Stimulated activated CD4-positive, alpha-beta T cell treated with anti-CD3 and anti-CD28 coated beads, TNF-alpha, amount 100 ng/mL, for 4 hours (primary cell): ENCODE measurements around the gene ARHGAP45.
"Not testable (repeated sequence)": the region's sequence is repeated elsewhere in the genome, so short reads cannot be mapped to it uniquely, and the experiment has no call there.

Experiments
- DNase-seq, 3 experiments: peaks; one replicate each; pipeline ENCODE4 v3.0.0-alpha.2; 2020; ENCODE audit warnings: low read depth in 3 of 3

The ARHGAP45 gene

DNA sequence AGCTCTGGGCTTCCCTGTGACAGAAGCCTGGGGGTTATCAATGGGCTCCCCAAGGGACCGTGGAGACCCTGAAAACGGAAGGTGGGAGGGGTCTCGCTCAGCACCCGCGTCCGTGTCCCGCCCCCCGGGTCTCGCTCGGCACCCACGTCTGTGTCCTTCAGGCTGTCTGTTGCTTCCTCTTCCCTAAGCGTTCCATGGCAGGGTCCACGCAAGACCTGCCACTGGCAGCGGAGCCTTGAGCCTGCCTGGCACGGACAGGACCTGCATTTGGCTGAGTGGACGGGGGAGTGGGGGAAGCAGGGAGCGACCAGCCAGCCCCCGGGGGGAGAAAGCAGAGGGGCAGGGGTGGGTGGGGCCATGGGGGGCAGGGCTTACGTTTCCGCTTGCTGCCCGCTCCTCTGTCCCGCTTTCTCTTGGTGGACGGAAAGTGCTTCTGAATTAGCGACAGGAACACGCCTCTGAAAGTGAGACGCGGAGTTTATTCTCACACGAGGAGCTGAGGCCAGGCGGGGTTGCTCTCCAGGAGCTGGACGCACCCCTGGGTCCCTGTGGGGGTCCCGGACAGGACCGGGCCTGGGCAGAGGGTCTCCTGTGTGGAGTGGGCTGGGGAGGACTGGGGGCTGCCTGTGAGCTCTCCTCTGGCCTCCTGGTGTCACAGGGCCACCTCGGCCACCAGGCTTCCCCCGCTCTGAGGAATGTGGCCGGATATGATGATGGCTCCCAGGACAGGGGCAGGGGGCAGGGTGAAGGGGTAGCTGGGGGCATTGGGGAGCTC is 48.9 kb downstream of the ARHGAP45 start:
- no peak for DNase-seq

DNA sequence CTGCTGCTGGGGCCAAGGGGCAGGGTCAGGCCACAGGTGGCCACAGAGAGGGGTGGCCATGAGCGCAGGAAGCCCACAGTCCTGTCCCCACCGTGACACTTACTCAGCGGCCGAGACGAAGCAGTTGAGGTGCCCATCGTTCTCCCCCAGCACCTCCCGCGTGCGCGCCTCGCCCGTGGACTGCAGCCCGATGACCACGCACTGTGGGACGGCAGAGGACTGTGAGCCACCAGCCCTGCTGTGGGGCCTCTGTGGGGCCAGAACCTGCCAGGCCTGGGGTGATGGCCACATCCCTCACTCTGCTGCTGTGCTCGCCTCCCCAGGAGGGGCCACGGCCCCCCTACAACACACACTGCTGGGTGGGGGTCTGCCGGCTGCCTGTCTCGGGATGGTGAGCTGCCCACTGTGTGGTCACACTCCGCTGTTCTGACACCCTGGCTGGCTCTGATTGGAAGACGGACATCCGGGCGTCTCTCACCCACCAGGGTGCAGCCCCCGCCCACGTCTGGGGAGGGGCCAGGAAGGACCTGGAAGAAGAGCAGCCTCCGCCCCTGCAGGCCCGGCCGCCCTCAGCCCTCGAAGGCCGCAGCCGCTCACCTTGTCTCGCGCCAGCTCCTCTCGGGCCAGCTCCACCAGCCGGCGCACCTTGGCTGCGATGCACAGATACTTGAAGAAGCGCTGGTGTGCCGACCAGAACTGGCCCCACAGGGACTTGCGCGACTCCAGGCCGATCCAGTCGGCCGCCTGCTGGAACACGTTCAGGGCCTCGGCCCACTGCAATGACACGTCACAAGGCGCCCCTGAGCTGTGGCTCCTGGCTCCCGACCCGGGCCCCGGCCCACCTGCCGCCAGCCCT is 50.0 kb downstream of the ARHGAP45 start:
- DNase-seq: no peak

DNA sequence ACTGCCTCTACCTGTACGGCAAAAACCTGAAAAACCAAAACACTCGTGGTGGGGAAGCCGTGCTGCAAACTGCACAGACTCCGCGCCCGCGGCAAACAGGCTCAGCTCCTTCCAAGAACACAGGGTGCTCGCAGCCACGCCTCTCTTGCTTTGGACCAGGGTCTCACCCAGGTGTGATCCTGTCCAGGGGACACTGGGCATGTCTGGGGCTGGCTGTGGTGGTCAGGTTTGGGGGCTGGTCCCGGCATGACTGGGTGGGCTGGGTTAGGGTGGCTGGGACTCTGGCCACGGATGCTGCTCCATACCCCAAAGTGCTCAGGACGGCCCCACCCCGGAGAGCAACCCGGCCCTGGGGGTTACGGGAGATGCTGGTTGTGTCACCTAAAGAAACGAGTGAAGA is 50.7 kb downstream of the ARHGAP45 start:
- DNase-seq: no peak

DNA sequence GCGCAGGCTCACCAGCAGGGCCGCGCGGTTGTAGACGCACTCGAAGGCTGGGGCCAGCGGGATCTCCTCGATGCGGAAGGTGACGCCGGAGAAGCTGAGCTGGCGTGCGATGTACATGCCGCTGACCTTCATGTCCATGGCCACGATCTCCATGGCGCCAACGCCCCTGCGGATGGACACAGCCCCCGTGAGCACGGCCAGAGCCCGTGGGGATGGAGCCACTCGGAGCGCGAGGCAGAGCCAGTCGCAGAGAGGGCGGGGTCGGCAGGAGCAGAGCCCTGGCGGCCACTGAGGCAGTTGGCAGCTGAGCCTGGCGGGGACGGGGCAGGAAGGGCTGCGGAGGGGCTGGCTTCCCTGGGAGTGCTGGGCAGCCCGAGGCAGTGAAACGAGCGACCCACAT is 52.0 kb downstream of the ARHGAP45 start:
- no peak for DNase-seq

DNA sequence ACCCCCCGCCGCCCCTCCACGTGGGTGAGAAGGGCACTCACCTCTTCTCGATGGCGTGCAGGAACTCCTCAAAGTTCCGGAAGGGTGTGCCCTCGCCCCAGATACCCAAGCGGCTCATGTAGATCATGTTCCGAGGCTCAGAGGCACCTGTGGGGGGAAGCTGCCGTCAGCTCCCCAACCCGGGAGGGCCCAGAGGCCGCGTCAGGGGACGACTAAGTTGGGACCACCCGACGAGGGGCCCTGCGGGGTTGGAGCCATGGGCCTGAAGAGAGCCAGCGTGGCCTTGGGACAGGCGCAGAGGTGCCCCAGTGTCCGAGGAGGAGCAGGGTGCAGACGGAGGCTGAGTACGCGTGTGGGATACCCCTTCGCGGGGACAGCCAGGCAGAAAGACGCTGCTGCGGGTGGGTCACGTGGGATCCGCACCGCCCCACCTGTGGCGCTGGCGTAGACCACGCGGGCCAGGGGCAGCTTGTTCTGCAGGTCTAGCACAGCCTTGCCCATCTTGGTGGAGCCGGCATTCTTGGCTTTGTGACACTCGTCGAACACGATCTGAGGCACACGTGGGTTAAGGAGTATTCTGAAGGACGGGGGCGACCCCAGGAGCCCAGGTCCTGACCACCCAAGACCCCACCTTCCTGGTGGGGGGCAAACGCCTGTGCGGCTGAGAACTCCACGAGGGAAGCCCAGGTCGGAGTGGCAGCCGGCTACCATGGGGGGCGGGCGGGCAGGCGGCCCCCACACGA is 52.7 kb downstream of the ARHGAP45 start:
- DNase-seq: no peak

DNA sequence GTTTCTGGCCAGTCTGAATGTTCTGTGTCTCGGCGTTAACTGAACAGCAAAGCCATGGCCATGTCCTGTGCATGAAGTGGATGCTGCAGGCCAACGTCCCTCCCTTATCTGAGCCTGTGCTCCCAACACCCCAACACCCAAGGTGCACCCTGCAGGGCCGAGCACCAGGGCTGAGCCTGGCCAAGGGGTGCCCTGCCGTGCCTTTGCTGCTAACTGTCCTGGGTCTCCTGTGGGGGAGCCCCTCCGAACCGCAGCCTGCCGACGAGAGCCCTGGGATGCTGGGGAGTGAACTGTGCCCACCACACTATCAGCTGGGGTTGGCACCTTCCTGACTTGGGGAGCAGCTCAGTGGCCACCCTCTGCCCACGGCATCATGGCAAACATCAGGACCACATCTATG is 54.4 kb downstream of the ARHGAP45 start:
- no peak for DNase-seq

DNA sequence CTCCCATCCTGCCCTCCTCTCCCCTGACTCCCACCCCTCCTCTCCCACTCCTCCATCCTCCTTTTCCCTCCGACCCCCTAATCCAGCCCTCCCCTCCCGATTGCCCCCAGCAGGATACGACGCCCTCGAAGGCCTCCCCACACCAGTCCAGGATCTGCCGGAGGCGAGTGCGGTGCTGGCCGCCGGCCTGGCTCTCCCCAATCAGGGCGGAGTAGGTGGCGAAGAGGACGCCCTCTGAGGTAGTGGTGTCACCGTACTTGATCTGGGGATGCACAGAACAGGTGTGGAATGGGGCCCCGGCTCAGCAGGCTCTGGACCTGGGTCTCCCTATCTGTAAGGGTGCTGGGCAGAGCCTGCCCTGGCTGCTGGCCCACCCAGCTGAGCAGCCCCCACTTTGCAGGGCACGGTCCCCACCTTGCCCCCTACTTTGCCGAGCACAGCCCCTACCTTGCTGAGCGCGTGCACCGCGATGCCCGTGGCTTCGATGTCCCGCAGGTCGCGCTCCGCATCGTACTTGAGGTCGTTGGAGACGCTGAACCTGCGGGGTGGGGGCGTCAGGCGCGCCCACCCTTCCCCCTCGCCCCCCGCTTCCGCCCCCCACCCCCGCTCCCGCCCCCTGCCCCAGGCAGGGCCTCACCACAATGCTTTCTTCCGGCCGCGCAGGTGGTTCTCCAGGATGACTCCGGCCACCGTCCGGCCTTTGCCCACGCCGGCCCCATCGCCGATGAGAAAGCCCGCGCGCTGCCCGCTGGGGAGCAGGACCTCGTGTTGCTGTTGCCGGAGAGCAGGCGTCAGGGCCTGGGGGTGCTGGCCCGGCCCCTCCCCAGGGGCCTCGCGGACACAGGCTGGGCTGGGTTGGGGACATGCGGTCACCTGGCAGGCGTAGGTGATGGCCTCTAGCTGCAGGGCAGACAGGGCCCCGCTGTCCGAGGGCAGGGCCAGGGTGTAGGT is 55.3 kb downstream of the ARHGAP45 start:
- no peak for DNase-seq

DNA sequence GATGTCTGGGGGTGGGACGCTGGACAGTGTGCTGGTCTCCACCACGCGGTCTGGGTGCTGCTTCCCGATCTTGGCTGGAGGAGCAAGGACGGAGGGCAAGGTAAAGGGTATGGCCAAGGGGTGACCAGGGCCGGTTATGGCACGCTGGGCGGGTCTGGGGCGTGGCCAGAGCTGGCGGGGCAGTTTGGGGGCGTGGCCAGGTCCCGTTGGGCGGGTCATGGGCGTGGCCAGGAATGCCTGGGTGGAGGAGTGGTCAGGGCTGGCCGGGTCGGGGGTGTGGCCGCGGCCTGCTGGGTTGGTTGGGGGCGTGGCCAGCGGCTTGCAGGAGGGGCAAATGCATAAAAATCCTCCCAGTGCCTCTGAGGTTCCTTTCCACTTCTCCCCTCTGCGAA is 56.0 kb downstream of the ARHGAP45 start:
- DNase-seq: no peak

DNA sequence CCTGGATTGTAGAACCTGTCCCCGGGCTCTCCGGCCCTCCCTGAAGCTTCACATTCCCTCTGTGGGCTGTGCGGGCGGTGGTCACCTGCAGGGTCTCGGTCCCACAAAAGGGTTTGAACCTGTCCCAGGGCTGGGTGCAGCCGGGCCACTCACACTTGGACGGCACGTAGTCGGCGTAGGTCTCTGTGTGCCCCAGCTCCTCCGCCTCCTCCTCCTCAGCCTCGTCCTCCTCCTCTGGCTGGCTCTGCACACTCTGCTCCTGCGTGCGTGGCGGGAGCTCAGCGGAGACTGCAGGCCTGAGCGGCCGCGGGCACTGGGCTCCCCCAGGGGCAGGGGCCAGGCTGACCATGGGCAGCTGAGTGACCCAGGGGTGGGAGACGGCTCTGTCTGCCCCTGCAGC is 56.4 kb downstream of the ARHGAP45 start:
- no peak for DNase-seq

DNA sequence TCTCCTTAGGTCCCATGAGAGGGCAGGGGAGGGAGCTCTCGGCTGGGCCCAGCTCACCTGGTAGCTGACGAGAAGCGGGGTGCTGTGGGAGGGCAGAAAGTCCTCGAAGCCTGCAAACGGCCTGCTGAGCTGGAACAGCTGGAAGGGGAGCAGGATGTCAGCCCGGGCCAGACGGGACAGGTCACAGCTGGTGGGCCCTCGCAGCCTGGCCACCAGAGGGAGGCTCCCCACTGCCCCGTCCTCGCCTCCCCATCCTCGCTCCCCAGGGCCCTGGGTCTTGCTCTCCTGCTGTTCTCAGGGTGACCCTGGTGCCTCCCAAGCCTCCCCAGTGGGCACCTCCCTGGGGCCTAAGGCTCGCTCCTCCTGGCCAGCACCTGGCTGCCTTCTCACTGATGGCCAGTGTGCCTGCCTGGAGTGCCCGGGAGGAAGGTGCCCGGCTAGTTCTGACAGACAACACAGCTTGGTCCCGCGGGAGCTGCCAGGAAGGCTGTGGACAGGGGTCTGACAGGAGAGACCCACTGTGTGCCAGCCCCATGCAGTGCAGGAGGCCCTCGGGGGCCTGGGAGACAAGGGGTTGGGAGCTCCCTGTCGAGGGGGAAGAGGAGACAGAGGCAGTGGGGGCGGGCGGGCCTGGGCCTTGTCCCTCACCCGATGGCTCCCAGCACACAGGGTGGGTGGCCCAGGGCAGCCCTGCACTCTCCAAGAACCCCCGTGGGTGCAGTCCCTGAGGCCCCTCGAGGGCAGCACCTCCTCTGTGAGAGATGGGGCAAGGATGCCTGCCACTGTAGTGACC is 57.1 kb downstream of the ARHGAP45 start:
- no peak for DNase-seq

DNA sequence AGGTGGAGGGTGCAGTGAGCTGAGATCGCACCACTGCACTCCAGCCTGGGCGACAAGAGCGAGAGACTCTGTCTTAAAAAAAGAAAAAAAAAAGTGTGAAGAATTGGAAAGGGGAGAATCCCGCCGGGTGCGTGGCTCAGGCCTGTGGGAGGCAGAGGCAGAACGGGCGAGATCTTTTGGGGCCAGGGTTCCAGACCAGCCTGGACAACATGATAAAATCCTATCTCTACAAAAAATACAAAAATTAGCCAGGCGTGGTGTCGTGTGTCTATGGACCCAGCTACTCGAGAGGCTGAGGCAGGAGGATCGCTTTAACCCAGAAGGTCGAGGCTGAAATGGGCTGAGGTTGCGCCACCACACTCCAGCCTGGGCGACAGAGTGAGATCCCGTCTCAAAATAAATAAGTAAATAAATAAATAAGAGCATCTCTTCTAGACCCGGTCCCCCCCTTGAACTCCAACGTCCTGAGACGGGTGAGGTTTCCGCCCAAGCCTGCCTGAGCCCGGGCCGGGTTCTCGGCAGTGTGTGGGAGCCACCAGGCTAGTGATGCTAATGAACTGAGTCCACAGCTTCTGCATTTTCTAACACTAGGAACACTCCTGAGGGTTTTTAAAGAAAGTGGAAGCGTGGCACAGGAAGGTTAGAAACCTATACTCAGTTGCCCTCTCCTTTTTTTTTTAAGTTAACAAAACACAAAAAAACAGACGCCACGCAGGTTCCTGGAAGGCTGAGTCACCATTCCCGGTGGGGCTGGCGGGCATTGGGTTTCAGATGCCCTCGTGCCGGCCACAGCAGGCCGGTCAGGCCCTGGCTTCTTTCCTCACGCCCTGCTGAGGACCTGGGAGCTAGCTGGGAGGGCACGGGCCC is 58.9 kb downstream of the ARHGAP45 start:
- no peak for DNase-seq

DNA sequence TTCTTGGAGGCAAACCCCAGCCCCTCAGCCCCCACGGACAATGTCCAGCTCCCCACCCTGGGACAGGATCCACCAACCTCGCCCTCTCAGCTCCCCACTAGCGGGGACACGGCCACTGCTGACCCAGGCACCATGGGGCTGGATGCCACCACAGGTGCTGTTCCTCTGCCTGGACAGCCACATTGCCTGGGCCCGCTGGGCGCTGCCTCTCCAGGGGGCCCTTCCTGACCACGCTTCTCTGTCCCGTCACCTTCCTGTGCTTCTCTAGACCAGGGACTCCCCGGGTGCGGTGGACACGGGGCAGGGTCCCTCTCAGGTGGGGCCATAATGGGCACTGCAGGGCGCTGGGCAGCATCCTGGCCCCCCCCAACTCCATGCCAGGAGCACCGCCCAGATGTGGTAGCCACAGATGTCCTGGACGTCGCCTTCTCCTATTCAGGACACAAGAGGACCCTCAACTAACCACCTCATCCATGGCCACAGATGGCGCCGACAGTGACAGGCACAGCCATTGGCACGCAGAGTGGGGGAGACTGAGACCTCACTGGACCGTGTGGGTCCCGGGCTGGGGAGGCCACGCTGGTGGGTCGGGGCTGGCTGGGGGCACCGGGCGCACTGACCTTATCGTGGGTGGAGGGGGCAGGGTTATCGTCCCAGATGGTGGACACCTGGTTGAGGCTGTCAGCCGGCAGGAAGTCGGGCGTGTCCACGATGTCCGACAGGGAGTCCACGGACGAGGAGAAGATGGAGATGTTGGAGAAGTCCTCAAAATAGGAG is 60.2 kb downstream of the ARHGAP45 start:
- no peak for DNase-seq

DNA sequence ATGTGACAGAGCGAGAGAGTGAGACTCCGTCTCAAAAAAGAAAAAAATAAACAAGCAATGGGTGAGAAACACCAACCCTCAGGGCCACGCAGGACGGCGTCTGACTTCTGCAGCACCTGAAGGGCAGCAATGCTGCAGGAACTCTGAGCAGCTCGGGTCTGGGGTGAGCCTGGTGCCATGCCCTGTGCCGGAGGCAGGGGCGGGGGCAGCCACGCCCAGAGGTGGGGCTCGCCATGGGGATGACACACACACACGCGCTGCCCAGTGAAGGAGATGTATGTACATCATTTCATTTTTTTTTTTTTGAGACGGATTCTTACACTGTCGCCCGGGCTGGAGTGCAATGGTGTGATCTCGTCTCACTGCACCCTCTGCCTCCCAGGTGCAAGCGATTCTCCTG is 61.1 kb downstream of the ARHGAP45 start:
- no peak for DNase-seq

DNA sequence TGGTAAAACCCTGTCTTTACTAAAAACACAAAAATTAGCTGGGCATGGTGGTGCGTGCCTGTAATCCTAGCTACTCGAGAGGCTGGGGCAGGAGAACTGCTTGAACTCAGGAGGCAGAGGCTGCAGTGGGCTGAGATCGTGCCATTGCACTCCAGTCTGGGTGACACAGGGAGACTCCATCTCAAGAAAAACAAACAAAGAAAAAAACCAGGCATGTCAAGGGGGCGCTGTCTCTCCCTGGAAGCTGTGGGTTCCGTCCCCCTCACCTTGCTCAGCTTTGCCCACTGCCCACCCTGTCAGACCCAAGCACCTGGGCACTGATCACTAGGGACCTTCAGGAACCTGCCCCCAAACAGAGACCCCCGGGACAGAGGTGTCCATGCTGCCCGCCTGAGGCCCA is 62.1 kb downstream of the ARHGAP45 start:
- DNase-seq: not testable (repeated sequence)

DNA sequence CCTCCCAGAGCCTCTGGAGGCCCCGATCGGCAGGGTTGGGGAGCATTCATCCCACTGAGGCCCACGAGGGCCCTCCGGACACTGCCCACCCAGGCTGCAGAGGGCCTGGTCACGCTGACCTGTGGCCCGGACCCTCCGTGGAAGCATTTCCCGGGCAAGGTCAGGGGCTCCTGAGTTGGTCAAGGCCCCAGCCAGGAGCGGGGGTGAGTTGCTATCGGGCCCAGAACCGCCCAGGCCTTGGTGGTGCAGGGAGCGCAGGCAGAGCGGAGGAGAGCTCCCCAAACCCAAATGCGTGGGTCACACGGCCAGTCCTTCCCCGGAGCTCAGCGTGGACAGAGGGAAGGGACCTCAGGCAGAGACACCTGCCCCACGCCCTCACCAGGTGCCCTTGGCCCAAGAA is 62.6 kb downstream of the ARHGAP45 start:
- no peak for DNase-seq

DNA sequence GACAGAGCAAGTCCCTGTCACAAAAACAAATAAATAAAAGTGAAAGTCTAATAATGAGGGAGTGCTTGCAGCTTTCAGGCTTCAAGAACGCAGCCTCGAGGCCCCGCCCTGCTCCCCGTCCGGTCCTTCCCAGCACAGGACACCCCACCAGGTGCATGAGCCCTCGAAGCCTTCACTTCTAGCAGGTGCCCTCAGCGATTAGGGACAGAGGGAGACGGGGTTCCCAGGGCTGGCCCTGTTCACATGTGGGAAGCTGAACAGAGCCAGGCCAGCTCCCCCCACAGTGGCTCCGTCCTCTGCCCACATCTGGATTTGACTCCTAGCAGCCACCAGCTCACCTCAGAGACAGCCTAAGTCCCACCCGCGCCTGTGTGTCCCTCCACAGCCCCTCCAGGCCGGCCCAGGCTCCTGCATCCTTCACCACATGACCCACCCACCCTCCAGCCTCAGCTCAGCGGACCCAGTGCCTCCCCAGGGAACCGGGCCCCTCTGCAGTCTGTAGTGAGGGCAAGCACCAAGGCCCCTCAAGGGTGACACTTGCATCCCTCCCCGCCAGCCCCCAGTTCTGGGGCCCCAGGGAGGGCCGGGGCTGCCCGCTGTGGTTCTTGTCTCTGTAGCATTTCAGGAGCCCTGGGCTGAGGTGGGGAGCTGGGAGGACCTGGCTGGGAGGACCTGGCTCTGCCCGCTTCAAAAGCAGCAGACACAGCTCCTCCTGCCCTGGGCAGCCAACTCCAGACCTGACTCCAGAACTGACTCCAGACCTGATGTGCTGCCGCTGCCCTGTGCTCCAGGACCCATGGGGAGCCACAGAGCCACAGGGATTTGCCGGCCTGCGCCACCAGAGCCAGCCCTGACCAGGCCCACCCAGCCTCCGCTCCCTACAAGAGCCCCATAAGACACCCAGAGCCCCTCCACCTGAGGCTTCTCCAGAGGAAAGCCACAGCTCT is 64.1 kb downstream of the ARHGAP45 start:
- peak in 2 of 3 experiments; percentile 47 to 51 for DNase-seq

DNA sequence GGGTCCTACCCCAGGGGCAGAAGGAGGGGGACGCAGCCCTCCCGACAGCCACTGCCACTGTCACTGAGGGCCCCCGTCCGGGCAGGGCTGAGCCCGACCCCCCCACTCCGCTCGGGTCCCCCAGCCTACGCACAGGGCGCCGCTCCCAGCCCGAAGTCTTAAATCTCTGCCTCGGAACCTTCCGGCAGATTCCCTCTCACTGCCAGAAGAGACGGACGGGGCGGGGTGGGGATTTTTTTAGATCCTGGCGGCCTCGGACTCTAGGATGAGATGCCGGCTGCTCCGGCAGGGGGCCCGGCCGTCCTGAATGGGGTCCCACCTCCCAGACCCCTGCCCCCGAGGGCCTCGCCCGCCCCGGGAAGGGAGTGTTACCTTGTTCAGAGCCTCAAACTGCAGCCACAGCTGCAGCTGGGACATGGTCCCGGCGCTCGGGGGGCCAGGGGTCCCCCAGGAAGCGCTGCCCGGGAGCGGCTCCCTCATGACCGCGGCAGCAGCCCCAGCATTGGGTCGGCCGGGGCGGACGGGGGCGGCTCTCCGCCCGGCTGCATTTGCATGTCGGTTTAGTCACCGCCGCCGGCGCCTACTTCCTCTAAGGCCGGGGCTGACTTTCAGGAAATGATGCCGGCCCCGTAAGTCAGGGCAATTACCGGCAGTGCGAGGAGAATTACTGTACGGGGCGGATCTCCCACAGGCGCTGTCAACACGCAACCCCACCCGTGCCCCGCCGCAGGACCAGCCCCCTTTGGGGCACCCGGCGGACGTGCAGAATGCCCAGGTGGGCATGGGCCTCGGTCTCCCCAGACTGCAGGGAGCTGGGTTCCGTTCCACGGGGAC is 65.0 kb downstream of the ARHGAP45 start:
- peak; percentile 73 to 90 (median 87) for DNase-seq
